Activated T-helper 17 cell treated with anti-CD3 and anti-CD28 coated beads, Interleukin-2, amount 50 U/mL, for 72 hours (primary cell): Measurements from ENCODE around the gene DLG2. TPM values are rescaled to one million over a fixed set of nuclear protein-coding genes. Genes with fewer than 3 reads are reported as not detected.
"Not testable (repeated sequence)": the region's sequence is repeated elsewhere in the genome, so short reads cannot be mapped to it uniquely, and the experiment has no call there.

Experiments used
- ATAC-seq: fragments of 150-1000 bp; cut with Tn5 transposase; replicated peaks from 2 replicates; pipeline ENCODE4 v1.10.0; 2021; ENCODE audit warnings: mild to moderate bottlenecking, moderate library complexity
- H3K27ac Mint-ChIP-seq: one replicate; pipeline ENCODE4 v1.8.0; 2022; ENCODE audit warnings: mixed read lengths
- H3K27me3 Mint-ChIP-seq: one replicate; pipeline ENCODE4 v1.8.0; 2022; ENCODE audit warnings: mixed read lengths
- H3K36me3 Mint-ChIP-seq: one replicate; pipeline ENCODE4 v1.8.0; 2022; ENCODE audit warnings: low read depth, mild to moderate bottlenecking, mixed read lengths
- H3K4me1 Mint-ChIP-seq: one replicate; pipeline ENCODE4 v1.8.0; 2022; ENCODE audit warnings: mixed read lengths
- H3K4me3 Mint-ChIP-seq: one replicate; pipeline ENCODE4 v1.8.0; 2022; ENCODE audit warnings: mild to moderate bottlenecking, mixed read lengths
- H3K9me3 Mint-ChIP-seq: one replicate; pipeline ENCODE4 v1.8.0; 2022; ENCODE audit warnings: mixed read lengths
- total RNA-seq, 2 donors: library from RNA; stranded (reverse); gene quantifications; one replicate each; pipeline ENCODE4 v1.2.3, GENCODE V29; 2022

Gene DLG2
- total RNA-seq, 2 donors from 2014 or later: 1.5 to 1.9 TPM

DNA sequence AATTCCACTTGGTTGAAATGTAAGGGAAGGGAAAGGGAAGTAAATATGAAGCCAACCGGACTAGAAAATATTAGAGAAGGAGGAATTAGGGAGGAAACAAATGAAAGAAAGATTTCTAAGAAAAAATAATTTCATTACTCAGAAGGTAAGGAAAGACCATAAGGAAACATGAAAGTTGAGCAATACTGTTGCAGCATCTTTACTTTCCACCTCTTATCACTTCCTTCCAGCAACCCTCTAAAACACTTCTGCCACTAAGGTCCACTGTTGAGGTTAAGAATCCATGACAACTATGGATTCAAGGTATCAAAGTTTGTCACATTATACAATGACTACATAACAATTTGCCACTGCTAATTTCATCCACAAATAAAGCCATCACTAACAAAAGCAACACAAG lies 308.6 kb downstream of the DLG2 start:
- no peak for ATAC-seq
- Mint-ChIP-seq H3K4me3 (no peak overlapping the region), H3K27ac (no peak overlapping the region), H3K36me3 (no peaks in the 10 kb centered on the region), H3K4me1 (no peaks in the 10 kb centered on the region), H3K27me3 (no peaks in the 10 kb centered on the region), H3K9me3 (peaks cover 3% of the 10 kb centered on the region)

- Mint-ChIP-seq H3K4me3 (no peak overlapping the region), H3K4me1 (no peaks in the 10 kb centered on the region), H3K27me3 (no peaks in the 10 kb centered on the region), H3K36me3 (no peaks in the 10 kb centered on the region), H3K27ac (no peak overlapping the region), H3K9me3 (peaks cover 3% of the 10 kb centered on the region)
- no peak for ATAC-seq
Measured at GRCh38 chr11:85316967-85317366, 310.2 kb downstream of the DLG2 start.

- ATAC-seq: no peak
- no peaks in the 10 kb centered on the region for H3K4me1 Mint-ChIP-seq
- H3K27me3 Mint-ChIP-seq: no peaks in the 10 kb centered on the region
Measured at GRCh38 chr11:85313741-85314140, 313.4 kb downstream of the DLG2 start.

GRCh38 chr11:85310479-85310878 lies 316.7 kb downstream of the DLG2 start:
- Mint-ChIP-seq H3K36me3 (no peaks in the 10 kb centered on the region), H3K27ac (no peak overlapping the region), H3K4me3 (no peak overlapping the region), H3K27me3 (no peaks in the 10 kb centered on the region), H3K4me1 (no peaks in the 10 kb centered on the region), H3K9me3 (peaks cover 11% of the 10 kb centered on the region)
- no peak for ATAC-seq

More at GRCh38 chr11:85313741-85314140, 313.4 kb downstream of the DLG2 start:
- H3K4me3 Mint-ChIP-seq: no peak overlapping the region
- H3K36me3 Mint-ChIP-seq: no peaks in the 10 kb centered on the region
- H3K27ac Mint-ChIP-seq: no peak overlapping the region
- peaks cover 8% of the 10 kb centered on the region for H3K9me3 Mint-ChIP-seq

GRCh38 chr11:85307366-85307765 lies 319.8 kb downstream of the DLG2 start:
- no peaks in the 10 kb centered on the region for H3K4me1 Mint-ChIP-seq
- H3K27ac Mint-ChIP-seq: no peak overlapping the region
- no peak for ATAC-seq
- H3K9me3 Mint-ChIP-seq: peaks cover 7% of the 10 kb centered on the region
- no peak overlapping the region for H3K4me3 Mint-ChIP-seq
- H3K36me3 Mint-ChIP-seq: no peaks in the 10 kb centered on the region
- no peaks in the 10 kb centered on the region for H3K27me3 Mint-ChIP-seq

DNA sequence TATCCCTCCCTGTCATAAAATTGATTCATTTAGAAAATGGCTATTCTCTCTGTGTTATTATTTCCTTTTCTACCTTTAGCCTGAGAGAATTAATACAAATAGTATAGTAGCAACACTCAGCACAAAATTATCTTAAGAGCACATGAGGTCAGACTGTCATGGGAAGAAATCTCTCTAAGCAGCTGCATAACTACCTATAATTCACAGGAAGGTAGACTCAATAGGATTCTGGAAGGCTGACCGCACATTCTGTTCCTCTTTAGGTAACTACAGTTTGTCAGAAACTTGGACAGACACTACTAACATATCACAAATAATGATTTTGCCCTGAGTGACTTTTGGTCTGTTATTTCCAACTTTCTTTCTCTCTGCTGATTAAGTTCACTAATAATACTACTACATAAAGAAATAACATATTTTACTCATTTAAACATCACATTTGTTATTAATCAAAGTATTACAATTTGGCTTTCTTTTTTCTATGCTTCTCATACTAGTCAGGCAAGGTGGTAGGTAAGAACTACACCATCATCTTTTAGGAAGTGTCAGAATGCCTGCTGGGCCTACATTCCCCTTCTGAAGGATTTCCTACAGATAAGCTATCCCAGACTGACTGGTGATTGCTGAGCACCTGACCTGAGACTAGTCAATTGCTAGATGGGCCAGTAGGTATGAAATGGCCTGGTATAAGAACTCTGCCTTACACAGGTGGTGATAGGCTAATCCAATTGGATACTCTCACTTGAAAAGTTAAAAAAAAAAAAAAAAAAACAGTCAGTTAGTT lies 325.1 kb downstream of the DLG2 start:
- no peak overlapping the region for H3K27ac Mint-ChIP-seq
- no peak for ATAC-seq
- no peaks in the 10 kb centered on the region for H3K27me3 Mint-ChIP-seq
- H3K36me3 Mint-ChIP-seq: no peaks in the 10 kb centered on the region
- peaks cover 16% of the 10 kb centered on the region for H3K9me3 Mint-ChIP-seq
- H3K4me1 Mint-ChIP-seq: no peaks in the 10 kb centered on the region
- no peak overlapping the region for H3K4me3 Mint-ChIP-seq

DNA sequence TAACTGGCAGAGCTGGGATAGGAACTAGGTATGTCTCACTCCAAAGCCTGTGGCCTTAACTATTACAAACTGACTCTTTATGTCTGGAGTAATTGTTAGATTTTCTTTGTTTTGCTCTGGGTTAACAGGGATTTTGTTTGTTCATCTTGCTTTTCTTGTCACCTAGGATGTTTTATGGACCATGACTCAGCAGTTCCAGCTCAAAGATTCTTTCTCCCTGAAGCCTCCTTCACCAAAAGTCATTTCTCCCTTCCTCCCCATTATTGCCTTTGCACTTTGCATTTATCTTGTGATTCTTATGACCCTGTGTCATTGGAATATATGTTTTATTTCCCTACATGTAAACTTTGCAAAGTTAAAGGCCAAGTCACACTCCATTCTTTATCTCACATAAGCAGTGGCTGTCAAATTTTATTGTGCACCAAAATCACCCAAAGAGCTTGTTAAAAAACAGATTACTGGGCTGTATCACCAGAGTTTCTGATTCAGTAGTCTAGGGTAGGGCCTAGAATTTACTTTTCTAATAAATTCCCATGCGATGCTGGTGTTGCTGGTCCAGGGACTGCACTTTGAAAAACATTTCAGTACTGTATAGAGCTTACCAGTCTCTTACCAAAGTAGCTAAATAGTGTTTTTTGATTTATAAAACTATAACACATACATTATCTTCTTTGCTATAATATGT lies 327.7 kb downstream of the DLG2 start:
- Mint-ChIP-seq H3K27me3 (no peaks in the 10 kb centered on the region), H3K27ac (no peak overlapping the region), H3K9me3 (peaks cover 13% of the 10 kb centered on the region), H3K36me3 (no peaks in the 10 kb centered on the region), H3K4me3 (no peak overlapping the region), H3K4me1 (no peaks in the 10 kb centered on the region)
- no peak for ATAC-seq

DNA sequence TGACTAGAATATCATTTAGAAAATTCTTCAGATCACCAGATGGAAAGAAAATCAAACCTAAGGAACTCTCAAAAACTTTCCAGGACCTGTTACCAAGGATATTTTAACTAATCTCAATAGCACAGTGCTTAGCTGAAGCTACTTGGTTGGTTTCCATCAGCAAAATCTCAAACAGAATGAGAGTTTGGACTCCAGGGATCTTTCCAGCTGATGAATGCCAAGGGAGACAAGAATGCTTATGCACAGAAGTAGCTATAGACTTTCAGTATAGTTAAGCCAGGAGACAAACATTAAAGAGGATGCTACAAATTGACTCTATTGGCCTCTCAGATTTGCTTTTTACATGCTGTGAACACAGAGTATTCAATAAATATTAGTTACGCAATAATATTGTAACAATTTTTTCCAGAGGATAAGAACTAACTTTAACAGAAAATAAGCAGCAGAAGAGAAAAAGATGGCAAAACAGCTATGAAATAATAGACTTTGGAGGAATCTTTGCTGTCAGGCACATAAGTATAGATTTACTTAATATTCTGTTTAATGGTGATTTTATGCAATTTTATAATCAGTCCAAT lies 331.4 kb downstream of the DLG2 start:
- no peaks in the 10 kb centered on the region for H3K27me3 Mint-ChIP-seq
- H3K9me3 Mint-ChIP-seq: peaks cover 17% of the 10 kb centered on the region
- no peaks in the 10 kb centered on the region for H3K36me3 Mint-ChIP-seq
- no peak overlapping the region for H3K27ac Mint-ChIP-seq
- no peak overlapping the region for H3K4me3 Mint-ChIP-seq
- H3K4me1 Mint-ChIP-seq: no peaks in the 10 kb centered on the region
- ATAC-seq: no peak

DNA sequence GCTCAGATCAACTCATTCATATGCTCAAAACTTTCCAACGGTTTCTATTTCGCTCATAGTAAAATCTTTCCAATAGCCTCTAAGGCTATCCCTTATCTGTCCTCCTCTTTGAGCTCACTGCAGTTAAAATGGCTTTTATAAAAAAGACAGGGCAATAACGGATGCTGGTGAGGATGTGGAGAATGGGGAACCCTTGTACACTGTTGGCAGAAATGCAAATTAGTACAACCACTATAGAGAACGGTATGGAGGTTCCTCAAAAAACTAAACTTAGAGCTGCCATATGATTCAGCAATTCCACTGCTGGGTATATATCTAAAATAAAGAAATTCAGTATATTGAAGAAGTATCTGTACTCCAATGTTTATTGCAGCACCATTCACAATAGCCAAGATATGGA lies 345.6 kb downstream of the DLG2 start:
- H3K4me1 Mint-ChIP-seq: no peaks in the 10 kb centered on the region
- H3K9me3 Mint-ChIP-seq: peaks cover 4% of the 10 kb centered on the region
- ATAC-seq: no peak
- no peaks in the 10 kb centered on the region for H3K36me3 Mint-ChIP-seq
- no peak overlapping the region for H3K4me3 Mint-ChIP-seq
- H3K27ac Mint-ChIP-seq: no peak overlapping the region
- no peaks in the 10 kb centered on the region for H3K27me3 Mint-ChIP-seq

DNA sequence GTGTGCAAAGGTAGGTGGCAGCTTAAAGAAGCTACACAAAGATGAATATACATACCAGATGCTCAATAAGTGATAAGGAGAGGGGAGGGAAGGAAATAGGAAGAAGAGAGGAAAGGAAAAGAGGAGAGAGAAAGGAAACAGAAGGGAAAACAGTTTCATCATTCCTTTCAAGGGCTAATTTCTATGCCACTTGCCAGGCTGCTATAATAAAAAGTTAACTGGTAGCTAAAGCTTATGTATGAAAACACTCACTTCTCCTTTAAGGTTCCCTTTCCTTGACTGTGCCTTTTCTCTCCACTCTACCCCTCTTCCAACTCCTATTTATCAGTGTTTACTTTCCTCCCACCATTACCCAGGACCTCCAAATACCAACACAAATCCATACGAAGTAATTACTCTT lies 347.9 kb downstream of the DLG2 start:
- no peaks in the 10 kb centered on the region for H3K36me3 Mint-ChIP-seq
- no peak overlapping the region for H3K27ac Mint-ChIP-seq
- ATAC-seq: no peak
- peaks cover 4% of the 10 kb centered on the region for H3K9me3 Mint-ChIP-seq
- no peaks in the 10 kb centered on the region for H3K4me1 Mint-ChIP-seq
- H3K27me3 Mint-ChIP-seq: no peaks in the 10 kb centered on the region
- no peak overlapping the region for H3K4me3 Mint-ChIP-seq

DNA sequence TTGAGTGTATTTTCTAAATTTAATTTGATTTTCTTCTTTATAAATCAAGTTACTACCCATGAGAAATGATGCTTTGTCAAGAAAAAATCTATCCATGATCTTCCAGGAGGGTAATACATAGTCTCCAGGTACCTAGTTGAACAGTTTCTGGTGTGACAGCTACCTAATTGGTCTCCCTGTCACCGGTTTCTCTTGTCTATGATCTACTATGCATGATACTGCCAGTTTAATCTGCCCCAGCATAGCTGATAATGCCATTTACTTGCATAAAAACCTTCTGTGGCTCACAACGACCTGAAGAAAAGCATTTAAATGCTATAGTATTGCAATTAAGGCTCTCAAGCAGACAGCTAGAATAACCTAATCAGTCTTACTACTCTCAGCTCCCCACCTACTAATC lies 349.5 kb downstream of the DLG2 start:
- Mint-ChIP-seq H3K9me3 (peaks cover 4% of the 10 kb centered on the region), H3K27ac (no peak overlapping the region), H3K27me3 (no peaks in the 10 kb centered on the region), H3K4me1 (no peaks in the 10 kb centered on the region), H3K36me3 (no peaks in the 10 kb centered on the region), H3K4me3 (no peak overlapping the region)
- ATAC-seq: no peak

DNA sequence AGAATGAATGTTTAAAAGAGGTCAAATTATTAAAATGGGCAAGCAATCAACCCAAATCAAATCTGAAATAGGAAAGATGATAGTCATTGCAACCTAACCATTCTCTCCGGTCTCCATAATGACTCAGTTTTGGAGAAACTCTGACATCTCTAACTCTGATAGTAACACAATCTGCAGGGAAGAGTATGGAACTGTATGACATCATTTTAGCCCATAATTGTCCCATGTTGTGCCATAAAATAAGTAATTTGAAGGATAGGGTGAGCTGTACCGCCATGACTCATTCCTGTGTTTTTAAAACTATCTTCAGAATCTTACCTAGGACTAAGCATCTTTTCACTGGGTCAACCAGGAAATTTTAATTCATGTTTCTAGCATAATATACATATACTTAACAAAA lies 350.8 kb downstream of the DLG2 start:
- no peaks in the 10 kb centered on the region for H3K36me3 Mint-ChIP-seq
- no peak for ATAC-seq
- H3K4me3 Mint-ChIP-seq: no peak overlapping the region
- H3K9me3 Mint-ChIP-seq: peaks cover 4% of the 10 kb centered on the region
- no peaks in the 10 kb centered on the region for H3K4me1 Mint-ChIP-seq
- H3K27me3 Mint-ChIP-seq: no peaks in the 10 kb centered on the region
- no peak overlapping the region for H3K27ac Mint-ChIP-seq

DNA sequence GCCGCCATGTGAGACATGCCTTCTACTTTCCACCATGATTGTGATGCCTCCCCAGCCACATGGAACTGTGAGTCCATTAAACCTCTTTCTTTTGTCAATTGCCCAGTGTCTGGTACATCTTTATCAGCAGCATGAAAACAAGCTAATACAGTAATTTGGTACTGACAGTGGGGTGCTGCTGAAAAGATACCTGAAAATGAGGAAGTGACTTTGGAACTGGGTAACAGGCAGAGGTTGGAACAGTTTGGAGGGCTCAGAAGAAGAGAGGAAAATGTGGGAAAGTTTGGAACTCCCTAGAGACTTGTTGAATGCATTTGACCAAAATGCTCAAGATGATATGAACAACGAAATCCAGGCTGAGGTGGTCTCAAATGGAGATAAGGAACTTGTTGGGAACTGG lies 356.8 kb downstream of the DLG2 start:
- H3K27ac Mint-ChIP-seq, ATAC-seq, H3K36me3 Mint-ChIP-seq, H3K4me3 Mint-ChIP-seq, H3K27me3 Mint-ChIP-seq, H3K4me1 Mint-ChIP-seq: not testable (repeated sequence)
- peaks cover 11% of the 10 kb centered on the region for H3K9me3 Mint-ChIP-seq

DNA sequence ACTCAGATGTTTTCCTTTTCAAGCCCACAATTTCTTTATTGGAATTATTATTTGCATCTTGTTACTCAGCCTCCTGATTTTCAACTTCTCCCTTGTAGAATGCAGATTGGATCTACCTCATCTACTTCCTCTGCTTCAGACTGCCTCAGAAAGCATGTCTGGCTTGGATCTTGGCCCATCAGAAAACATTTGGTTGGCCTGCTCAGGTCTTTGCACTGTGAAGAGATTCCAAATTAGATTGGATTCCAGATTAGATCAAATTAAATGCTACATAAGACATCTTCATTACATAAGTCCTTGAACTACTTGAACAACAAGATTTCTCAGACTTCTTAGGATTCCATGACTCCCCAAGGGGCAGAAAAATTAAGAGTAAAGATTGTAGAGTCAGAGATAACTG lies 358.0 kb downstream of the DLG2 start:
- H3K4me1 Mint-ChIP-seq: no peaks in the 10 kb centered on the region
- H3K9me3 Mint-ChIP-seq: peaks cover 15% of the 10 kb centered on the region
- ATAC-seq: no peak

DNA sequence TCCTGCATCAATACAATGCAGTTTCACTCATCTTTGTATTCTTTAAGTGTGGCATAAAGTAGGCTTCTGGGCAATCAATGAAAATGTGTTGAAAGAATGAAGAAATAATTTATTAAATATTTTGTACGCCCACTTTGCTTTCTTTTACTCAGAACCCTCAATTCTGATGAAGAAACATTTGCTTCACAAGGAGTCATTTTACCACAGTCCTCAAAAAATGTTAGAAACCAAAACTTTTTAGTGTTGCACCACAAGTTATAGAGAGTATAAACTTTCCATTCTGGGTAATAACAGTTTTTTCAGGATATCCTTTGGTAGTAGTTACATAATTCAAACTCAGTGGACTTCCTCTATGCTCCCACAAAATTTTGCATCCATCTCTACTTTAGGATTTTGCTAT lies 360.5 kb downstream of the DLG2 start:
- no peak overlapping the region for H3K27ac Mint-ChIP-seq
- H3K27me3 Mint-ChIP-seq: no peaks in the 10 kb centered on the region
- peaks cover 17% of the 10 kb centered on the region for H3K9me3 Mint-ChIP-seq
- no peak for ATAC-seq
- H3K36me3 Mint-ChIP-seq: no peaks in the 10 kb centered on the region
- no peak overlapping the region for H3K4me3 Mint-ChIP-seq
- H3K4me1 Mint-ChIP-seq: no peaks in the 10 kb centered on the region

More for the DNA sequence above, 358.0 kb downstream of the DLG2 start:
- H3K27me3 Mint-ChIP-seq: no peaks in the 10 kb centered on the region
- no peaks in the 10 kb centered on the region for H3K36me3 Mint-ChIP-seq
- no peak overlapping the region for H3K4me3 Mint-ChIP-seq
- H3K27ac Mint-ChIP-seq: no peak overlapping the region
